Uterine smooth muscle cell (primary cell): Measurements from ENCODE around the gene OR3A3. TPM values are rescaled to one million over a fixed set of nuclear protein-coding genes. Genes with fewer than 3 reads are reported as not detected.

Experiments
- total RNA-seq: library from RNA; depleted of rRNA; stranded (reverse); fragments of >200 nt; gene quantifications from 2 replicates; pipeline ENCODE4 v1.2.3, GENCODE V29; 2014

OR3A3 gene
- total RNA-seq, result 0.33 TPM in 1 of 2 replicates, not detected in the other

GRCh38 chr17:3411070-3411469, at the start of gene OR3A3:
OR3A3 (plus strand) TSS chr17:3411370.

DNA sequence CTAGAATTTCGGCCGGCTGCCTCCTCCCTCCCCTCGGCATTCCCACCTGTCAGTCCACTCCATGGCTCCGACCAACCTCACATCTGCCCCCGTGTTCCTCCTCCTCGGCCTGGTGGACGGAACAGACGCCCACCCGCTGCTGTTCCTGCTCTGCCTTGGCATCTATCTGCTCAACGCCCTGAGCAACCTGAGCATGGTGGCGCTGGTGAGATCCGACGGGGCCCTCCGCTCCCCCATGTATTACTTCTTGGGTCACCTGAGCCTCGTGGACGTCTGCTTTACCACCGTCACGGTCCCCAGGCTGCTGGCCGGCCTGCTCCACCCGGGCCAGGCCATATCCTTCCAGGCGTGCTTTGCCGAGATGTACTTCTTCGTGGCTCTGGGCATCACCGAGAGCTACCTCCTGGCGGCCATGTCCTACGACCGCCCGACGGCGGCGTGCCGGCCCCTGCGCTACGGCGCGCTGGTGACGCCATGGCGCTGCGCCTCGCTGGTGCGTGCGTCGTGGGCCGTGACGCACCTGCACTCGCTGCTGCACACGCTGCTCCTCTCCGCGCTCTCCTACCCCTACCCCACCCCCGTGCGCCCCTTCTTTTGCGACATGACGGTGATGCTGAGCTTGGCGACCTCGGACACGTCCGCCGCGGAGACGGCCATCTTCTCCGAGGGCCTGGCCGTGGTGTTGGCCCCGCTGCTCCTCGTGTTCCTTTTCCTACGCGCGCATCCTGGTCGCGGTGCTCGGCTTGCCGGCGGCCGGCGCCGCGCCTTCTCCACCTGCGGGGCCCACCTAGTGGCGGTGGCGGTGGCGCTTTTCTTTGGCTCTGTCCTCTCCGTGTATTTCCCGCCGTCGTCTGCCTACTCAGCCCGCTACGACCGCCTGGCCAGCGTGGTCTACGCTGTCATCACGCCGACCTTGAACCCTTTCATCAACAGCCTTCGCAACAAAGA, 25.0 kb upstream of the OR3A3 start, which contains the start of gene OR3A2:
TSS of gene OR3A2 (minus strand) at position 440 of the 948 bp plus-strand sequence.

GRCh38 chr17:3398310-3398709, 12.9 kb upstream of the OR3A3 start, which contains the start of gene OR1E1:
OR1E1 (minus strand) TSS chr17:3398410; CDS start chr17:3398410, 0 bp downstream.

DNA sequence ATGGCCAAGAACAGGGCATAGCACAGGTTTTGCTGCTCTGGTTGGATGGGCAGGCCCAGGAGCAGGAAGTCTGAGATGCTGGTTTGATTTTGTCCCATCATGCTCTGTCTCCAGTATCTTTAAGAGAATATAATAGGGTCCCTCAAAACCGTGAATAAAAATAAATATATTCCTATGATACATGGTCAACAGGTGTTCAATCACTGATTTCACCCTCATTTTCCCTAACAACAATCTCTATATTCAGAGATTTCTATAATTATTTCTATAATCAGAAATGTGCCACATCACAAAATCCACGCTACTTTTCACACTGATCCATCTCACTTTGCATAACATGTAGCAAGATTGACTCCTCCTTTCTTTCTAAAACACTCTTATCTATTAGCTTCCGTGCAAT, 22.6 kb downstream of the OR3A3 start, which contains the start of gene OR1E2:
TSS of gene OR1E2 (minus strand) at position 101 of the 400 bp plus-strand sequence. CDS start at position 101, 0 bp downstream.

DNA sequence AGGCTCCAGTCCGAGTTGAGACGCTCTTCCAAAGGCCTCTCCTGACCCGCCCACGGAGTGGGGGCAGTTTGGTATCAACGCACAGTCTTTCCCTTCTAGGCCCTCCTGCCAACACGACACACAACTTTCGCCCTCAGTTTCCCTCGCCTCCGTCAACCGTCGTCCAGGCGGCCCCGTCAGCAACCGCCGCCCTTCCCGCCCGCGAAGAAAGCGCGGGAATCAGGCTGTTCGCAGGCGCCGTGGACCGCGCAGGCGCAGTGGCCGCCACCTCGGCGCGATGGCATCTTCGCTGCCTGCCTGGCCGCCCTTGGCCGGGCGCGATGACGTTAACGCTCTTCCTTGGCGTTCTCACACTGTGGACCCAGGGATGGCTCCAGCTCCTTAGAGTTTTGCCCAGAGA, 60.4 kb downstream of the OR3A3 start, which contains the start of gene SPATA22:
TSS of gene SPATA22 (minus strand) at position 221 of the 400 bp plus-strand sequence. CDS start 2,494 bp downstream, outside the sequence.

Other genes starting within 250 kb of the OR3A3 start
- gene OR1A2, start 213.9 kb upstream of the OR3A3 start, total RNA-seq, result not detected in 2 replicates
- gene OR1A1, start 203.7 kb upstream of the OR3A3 start, total RNA-seq, result not detected in 2 replicates
- 0.11 TPM in 1 of 2 replicates, not detected in the other for gene OR3A1, start 113.0 kb upstream of the OR3A3 start, total RNA-seq
- under 0.01 and 0.12 TPM in 2 replicates for gene OR3A2, start 25.1 kb upstream of the OR3A3 start, total RNA-seq
- not detected in 2 replicates for gene OR1E1, start 13.0 kb upstream of the OR3A3 start, total RNA-seq
- gene OR1E2, start 22.5 kb downstream of the OR3A3 start, total RNA-seq, result not detected in 2 replicates
- gene SPATA22, start 60.4 kb downstream of the OR3A3 start, total RNA-seq, result not detected in 2 replicates
- gene ASPA, start 64.6 kb downstream of the OR3A3 start, total RNA-seq, result 0.62 and 0.77 TPM in 2 replicates
- 1.00 and 1.5 TPM in 2 replicates for gene TRPV3, start 146.4 kb downstream of the OR3A3 start, total RNA-seq
- gene TRPV1, start 198.0 kb downstream of the OR3A3 start, total RNA-seq, result 2.1 and 2.5 TPM in 2 replicates
- 15.4 and 29.7 TPM in 2 replicates for gene SHPK, start 224.9 kb downstream of the OR3A3 start, total RNA-seq
- 19.4 and 35.5 TPM in 2 replicates for gene CTNS, start 225.4 kb downstream of the OR3A3 start, total RNA-seq